ENCODE measurements around the gene CACFD1.

DNA sequence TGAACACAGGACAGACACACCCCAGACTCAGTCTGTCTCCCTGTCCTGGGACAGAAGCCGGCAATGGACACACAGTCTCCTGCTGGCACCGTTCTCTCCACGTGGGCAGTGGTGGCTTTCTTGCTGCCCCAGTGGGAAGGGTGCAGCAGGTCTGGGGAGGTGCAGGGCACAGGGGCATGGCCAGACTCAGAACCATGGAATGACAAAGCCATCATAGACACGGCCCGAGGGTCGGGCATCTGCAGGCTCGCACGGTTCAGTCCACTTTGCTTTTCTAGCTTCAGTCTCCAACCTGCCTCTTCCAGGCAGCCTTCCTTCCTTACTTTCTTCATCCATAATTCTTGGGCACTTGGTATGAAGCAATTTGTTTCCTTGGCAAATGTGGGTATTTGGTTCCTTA lies 48.3 kb downstream of the CACFD1 start:
- TF ChIP-seq, protein P1, sequence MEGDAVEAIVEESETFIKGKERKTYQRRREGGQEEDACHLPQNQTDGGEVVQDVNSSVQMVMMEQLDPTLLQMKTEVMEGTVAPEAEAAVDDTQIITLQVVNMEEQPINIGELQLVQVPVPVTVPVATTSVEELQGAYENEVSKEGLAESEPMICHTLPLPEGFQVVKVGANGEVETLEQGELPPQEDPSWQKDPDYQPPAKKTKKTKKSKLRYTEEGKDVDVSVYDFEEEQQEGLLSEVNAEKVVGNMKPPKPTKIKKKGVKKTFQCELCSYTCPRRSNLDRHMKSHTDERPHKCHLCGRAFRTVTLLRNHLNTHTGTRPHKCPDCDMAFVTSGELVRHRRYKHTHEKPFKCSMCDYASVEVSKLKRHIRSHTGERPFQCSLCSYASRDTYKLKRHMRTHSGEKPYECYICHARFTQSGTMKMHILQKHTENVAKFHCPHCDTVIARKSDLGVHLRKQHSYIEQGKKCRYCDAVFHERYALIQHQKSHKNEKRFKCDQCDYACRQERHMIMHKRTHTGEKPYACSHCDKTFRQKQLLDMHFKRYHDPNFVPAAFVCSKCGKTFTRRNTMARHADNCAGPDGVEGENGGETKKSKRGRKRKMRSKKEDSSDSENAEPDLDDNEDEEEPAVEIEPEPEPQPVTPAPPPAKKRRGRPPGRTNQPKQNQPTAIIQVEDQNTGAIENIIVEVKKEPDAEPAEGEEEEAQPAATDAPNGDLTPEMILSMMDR (IDR thresholded peaks at IDR 0.05) = no peak
- TF ChIP-seq POLR2A (IDR thresholded peaks at IDR 0.05) = no peak

All from adrenal gland (tissue), 5 donors.